BE2C (cell line): ENCODE results near the gene MYO10.

Experiments used
- DNase-seq: peaks from one replicate; pipeline ENCODE4 v3.0.0-alpha.2; 2020
- H3K27me3 ChIP-seq: fragments of 250-450 bp; sonication (Bioruptor Pico); 2 replicates; pipeline ENCODE4 v1.5.1; 2020; ENCODE audit warnings: mild to moderate bottlenecking
- H3K36me3 ChIP-seq: fragments of 250-450 bp; sonication (Bioruptor Pico); 2 replicates; pipeline ENCODE4 v1.5.1; 2020; ENCODE audit warnings: mild to moderate bottlenecking
- H3K4me1 ChIP-seq: fragments of 250-450 bp; sonication (Bioruptor Pico); 2 replicates; pipeline ENCODE4 v1.5.1; 2020
- H3K4me3 ChIP-seq: 2 replicates; pipeline ENCODE4 v1.5.1; 2011; ENCODE audit warnings: low read depth, low read length
- H3K9me3 ChIP-seq: fragments of 250-450 bp; sonication (Bioruptor Pico); 2 replicates; pipeline ENCODE4 v1.5.1; 2020
- CTCF ChIP-seq: IDR thresholded peaks from 2 replicates; pipeline ENCODE4 v1.5.1; 2012; ENCODE audit warnings: mild to moderate bottlenecking, low read depth, low read length

Gene MYO10

DNA sequence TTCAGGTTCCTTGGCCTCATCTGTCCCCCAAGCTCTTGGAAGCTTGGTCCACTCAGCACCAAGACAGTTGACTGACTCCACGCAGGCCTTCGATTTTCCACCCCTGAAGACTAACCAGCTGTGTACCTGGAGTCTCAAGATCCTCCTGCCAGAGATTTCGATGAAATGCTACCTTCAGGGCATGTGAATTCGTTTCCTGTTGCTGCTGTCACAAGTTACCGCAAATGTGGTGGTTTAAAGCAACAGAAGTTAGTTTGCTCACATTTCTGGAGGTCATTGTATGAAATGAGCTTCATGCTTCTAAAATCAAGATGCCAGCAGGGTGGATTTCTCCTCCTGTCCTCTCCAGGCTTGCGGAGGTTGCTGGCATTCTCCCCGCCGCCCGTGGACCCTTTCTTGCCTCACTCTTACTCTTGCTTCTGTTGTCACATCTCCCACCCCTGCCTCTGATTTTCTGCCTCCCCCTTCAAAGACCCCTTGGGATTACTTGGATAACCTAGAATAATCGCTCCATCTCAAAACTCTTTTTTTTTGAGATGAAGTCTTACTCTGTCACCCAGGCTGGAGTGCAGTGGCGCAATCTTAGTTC lies 291.7 kb downstream of the MYO10 start:
- Histone ChIP-seq H3K36me3 (no peaks in the 10 kb centered on the region), H3K4me1 (no peaks in the 10 kb centered on the region), H3K27me3 (no peaks in the 10 kb centered on the region), H3K9me3 (no peaks in the 10 kb centered on the region), H3K4me3 (no peak overlapping the region)
- no peak for DNase-seq
- no peak for TF ChIP-seq CTCF

DNA sequence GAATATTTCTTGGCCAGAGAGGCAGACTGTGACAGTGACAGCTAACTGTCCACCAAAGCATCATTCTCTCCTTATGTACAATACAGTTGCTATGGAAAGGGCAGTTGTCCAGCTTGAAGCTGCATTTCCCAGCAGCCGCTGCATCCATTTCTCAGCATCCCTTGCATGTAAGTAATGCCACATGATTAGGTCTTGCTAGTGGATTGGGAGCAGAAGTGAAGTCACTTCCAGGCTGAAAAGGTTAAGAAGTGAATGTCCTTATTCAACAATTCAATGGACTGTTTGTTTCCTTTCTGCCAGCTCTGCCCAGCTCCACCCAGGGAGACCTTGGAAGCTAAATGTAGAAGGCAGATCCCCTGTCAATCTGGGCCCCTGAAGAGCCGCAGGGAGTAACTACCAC lies 293.2 kb downstream of the MYO10 start:
- TF ChIP-seq CTCF, result no peak
- Histone ChIP-seq H3K4me3 (no peak overlapping the region), H3K9me3 (no peaks in the 10 kb centered on the region), H3K36me3 (no peaks in the 10 kb centered on the region), H3K27me3 (no peaks in the 10 kb centered on the region), H3K4me1 (no peaks in the 10 kb centered on the region)
- no peak for DNase-seq

GRCh38 chr5:16639206-16639605 lies 296.9 kb downstream of the MYO10 start:
- no peak for DNase-seq
- H3K4me3 ChIP-seq, result no peak overlapping the region
- no peaks in the 10 kb centered on the region for H3K27me3 ChIP-seq
- H3K4me1 ChIP-seq, result no peaks in the 10 kb centered on the region
- no peak for TF ChIP-seq CTCF
- H3K36me3 ChIP-seq, result no peaks in the 10 kb centered on the region
- no peaks in the 10 kb centered on the region for H3K9me3 ChIP-seq

- H3K9me3 ChIP-seq, result no peaks in the 10 kb centered on the region; the same call in 1 of the 2 replicates
- no peaks in the 10 kb centered on the region for H3K36me3 ChIP-seq
- 0 out of 2 replicates have a peak, but pooled peaks cover 3% of the 10 kb centered on the region for H3K27me3 ChIP-seq
- TF ChIP-seq CTCF, result no peak
- no peak overlapping the region for H3K4me3 ChIP-seq
- no peaks in the 10 kb centered on the region for H3K4me1 ChIP-seq
- DNase-seq, result no peak
These were observed 307.7 kb downstream of the MYO10 start for GRCh38 chr5:16628376-16628775.

DNA sequence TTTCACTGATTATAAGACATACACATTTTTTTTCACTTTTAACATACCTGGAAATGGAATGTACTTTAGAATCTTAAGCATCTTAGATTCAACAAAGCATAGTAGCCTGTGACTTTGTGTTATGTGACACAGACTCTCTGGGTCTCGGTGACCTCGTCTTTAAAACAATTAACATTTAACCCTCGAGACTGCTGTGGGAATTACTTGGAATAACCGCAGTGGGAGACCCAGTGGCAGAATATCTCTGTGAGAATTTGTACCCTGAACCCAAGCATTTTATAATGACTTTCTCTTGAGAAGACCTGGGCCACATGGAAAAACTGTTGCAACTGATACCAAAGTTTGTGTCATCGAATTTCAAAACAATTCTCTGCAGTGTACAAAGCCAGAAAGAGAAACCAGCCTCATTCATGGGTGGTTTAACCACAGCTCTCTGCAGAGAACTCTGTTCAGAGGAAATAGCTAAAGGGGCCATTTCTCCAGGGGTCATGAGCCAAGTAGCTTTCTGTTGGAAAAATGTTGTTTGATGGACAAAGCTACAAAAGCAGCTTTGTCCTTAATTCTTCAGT lies 309.3 kb downstream of the MYO10 start:
- Histone ChIP-seq H3K4me3 (no peak overlapping the region), H3K36me3 (no peaks in the 10 kb centered on the region), H3K9me3 (no peaks in the 10 kb centered on the region), H3K27me3 (0 out of 2 replicates have a peak, but pooled peaks cover 3% of the 10 kb centered on the region), H3K4me1 (no peaks in the 10 kb centered on the region)
- no peak for DNase-seq
- no peak for TF ChIP-seq CTCF

GRCh38 chr5:16625096-16625495 lies 311.0 kb downstream of the MYO10 start:
- no peak overlapping the region for H3K4me3 ChIP-seq
- no peak for DNase-seq
- H3K9me3 ChIP-seq, result no peaks in the 10 kb centered on the region
- no peaks in the 10 kb centered on the region for H3K4me1 ChIP-seq
- no peak for TF ChIP-seq CTCF
- 0 out of 2 replicates have a peak, but pooled peaks cover 3% of the 10 kb centered on the region for H3K27me3 ChIP-seq
- H3K36me3 ChIP-seq, result no peaks in the 10 kb centered on the region
